HG03280 (cell line): ENCODE measurements around the gene LMAN1L.

ENCODE experiments used
- ATAC-seq: cut with Tn5 transposase; IDR thresholded peaks from one replicate; pipeline ENCODE4 v1.9.1; 2021; ENCODE audit warnings: mild to moderate bottlenecking, moderate library complexity; ENCODE audit not compliant: unreplicated experiment

LMAN1L gene

DNA sequence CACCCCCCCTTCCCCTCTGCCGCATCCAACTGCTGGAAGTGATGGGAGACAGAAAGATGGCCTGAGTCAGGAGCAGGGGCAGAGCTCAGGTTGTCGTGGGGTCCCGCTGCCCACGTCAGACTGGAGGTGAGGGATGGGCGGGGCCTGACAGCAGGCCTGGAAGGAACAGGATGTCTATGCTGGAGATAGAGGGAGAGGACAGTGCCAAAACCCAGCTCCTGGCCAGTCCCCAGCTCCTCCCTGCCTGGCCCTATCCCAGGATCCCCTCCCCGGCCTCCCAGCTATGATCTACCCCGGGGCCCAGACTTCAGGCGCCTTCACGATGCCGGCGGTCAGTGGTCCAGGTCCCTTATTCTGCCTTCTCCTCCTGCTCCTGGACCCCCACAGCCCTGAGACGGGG lies at the start of gene LMAN1L:
LMAN1L (plus strand) TSS at position 303 of the 400 bp plus-strand sequence; CDS start at position 323, 20 bp downstream.
- ATAC-seq, result no peak

DNA sequence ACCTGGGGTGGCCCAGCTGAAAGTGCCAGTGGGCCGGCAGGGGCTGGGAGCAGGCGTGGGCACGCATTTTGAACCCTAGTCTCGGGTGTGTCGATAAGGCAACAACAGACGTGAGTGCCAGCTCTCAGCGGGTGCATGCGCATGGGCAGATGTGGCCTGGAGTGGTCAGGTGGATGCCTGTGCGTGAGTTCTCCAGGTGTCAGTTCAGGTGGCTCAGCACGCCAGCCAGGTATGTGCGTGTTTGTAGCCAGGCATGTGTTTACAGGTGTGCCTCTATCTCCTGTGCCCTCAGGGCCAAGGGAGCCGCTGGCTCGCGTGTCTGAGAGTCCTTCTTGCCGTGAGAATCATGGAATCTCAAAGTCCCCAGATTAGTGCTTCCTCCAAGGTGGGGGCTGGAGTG lies 49.2 kb upstream of the LMAN1L start:
- no peak for ATAC-seq

DNA sequence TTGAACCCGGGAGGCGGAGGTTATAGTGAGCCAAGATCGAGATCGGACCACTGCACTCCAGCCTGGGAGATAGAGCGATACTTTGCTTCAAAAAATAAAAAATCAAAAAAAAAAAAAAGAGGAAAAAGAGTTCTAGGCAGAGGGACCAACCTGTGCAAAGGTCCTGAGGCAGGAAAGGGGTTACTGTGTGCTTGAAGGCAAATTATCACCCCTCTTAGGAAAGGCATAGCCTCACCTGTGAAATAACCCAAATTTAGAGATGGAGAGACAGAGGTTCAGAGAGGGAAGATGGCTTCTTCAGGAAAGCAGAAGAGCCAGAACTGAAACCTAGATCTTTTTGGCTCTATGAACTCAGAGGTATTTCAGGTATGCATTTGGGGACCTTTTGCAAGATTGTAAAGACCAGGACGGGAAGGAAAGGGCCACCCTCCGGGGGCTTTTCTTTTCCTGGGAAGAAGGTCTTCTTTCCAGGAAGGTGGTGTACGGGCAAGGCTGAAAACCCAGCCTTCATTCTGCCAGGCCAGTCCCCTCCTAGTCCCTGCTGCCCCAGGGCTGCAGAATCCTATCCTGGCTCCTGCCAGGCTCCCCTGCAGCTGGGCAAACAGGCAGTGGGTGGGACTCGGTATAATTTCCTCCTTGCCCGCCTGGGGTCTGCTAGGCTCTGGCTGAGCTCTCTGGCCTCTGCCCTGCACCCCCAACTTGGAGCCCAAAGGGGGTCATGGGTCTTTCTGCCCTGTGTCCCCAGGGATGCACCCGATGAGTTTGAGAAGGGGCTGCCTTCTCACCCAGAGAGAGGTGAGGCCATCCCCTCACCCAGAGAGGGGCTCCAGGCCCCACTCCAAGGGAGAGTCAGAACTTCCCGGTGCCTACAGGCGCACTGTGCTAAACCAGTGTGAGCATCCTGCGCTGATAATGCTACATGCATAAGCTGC lies 45.2 kb upstream of the LMAN1L start:
- no peak for ATAC-seq

DNA sequence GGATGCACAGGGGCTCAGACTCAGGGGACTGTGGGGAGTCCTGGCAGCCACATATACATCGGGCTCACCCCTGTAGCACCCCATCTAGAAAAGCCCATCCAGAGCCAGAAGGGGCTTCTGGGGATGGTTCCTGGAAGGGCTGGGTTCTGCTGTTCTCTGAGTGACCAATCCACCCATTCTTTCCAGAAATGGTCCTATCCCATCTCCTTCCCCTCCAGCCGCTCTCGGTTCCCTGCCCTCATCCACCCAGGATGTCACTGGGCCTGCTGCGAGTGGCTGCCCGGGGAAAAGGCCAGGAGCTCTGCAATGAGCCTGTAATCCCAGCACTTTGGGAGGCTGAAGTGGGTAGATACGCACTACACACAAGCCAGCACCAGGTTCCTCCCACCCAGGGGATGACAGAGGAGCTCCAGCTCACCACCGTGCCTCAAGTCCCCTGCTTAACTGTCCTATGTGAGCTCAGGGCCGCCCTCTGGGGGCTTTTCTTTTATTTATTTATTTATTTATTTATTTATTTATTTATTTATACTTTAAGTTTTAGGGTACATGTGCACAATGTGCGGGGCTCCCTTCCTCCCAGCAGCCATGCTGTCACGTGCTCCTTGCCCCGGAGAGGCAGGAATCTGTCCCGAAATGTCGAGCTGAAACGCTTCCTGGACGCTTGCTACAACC lies 44.4 kb upstream of the LMAN1L start:
- no peak for ATAC-seq

DNA sequence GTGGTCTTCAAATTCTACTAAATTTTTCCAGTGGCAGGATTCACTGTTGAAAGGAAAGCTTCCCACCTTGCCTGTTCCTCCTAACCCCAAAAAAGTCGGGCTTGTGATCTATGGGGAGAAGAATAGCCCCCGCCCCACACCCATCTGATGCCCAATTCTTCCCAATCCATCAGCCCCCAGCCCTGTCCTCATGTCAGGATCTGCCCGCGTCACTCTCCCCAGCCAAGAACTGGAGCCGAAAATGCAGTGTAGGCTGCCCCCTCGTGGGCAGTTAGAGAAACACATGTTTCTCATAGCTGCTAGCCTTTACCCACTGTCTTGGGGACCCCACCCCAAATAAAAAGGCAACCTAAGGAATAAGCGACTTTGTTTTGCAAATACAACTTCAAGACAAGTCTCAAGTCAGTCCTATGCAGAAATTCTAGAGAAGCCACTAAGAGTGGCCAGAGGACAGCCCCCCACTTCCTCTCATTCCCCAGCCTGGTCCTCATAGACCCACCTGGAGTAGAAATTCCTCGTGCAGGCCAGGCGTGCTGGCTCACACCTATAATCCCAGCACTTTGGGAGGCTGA lies 43.8 kb upstream of the LMAN1L start:
- no peak for ATAC-seq

DNA sequence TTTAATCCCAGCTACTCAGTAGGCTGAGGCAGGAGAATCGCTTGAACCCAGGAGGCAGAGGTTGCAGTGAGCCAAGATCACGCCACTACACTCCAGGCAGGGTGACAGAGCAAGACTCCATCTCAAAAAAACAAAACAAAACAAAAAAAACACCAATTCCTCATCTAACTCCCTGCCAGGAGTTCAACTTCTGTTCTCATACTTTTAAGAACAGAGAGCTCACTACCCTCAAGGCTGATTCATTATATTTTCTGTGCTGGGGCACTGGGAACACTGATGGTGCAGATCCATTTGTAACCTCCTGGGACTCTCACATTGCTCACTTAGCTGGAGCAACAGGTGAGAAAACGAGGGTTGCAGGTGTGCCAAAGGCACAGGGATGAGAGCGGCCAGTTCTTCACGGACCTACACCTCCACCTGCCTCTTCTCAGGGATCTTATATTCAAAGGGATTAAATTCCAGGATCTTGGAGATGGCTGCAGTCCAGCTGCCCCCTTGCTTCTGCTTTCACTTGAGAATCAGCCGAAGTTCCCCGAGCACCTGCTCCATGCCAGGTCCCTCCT lies 43.1 kb upstream of the LMAN1L start:
- ATAC-seq, result no peak

DNA sequence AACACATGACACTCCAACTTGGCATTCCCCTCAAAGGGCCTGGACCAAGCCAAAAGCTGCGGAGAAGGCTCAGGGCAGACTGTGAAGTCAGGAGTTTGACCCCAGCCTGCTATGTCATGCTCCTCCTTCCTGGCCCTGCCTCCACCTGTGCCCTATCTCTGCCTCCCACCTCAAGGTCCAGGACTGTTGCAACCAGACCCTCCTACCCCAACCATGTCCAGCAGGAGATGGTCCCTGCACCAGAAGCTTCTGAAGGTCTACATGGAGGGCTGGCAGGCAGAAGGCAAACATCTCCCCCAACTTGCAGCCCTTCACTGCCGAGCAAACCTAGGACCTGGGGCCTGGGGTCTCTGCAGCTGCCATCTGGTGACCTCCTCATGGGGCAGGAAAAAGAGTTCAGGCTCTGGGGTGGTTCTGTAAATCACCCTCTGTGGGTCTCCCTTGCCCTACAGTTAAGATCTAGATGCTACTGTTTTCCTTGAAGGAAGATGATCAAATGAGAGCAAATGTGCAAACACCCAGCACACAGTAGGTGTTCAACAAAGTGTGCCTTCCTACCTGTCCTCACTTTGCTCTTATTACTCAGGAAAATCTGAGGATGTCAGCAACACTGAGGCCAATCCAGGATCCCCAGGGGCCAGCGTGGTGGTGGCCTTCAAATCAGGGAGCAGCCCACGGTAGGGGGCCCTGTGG lies 42.3 kb upstream of the LMAN1L start:
- no peak for ATAC-seq

DNA sequence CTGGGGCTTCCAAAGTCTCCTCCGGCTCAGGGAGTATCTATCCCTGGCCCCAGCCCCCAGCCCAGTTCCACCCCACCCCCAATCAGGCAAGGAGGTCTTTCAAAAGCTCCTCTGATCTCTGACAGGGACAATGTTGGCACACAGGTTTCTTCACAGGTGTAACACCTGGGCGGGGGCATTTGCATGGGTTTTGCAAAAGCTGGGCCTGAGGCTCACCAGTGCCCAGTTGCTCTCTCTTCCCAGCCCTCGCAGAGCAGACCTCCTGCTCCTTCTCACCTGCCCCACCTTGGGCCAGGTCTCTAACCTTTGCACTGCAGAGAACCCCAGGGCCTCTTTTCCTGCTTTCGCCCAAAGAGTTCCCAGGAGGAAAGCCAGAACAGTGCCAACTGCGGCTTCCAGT lies 39.3 kb upstream of the LMAN1L start:
- ATAC-seq, result no peak

DNA sequence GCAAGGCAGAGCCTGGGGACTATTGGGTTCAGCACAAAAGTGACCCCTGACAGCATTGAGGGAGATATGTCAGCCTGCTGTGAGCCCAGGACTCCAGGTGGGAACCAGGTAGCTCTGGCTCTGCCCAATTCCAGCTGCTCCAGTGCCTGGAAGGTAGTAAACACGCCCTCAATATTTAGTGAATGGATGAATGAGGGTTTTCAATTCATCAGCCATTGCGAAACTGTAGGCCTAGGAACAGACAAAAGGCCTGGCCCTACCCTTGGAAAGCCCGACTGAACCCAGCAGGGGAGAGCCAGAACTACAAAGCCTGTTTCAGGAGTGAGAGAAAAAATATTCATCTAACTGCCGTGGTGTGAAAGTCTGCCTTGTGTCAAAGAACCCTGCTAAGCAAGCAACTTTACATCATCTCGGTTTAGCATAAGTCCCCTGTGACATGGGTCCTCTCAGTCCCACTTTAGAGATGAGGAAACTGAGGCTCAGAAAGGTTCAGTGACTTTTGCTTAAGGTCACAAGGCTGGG lies 38.8 kb upstream of the LMAN1L start:
- no peak for ATAC-seq

DNA sequence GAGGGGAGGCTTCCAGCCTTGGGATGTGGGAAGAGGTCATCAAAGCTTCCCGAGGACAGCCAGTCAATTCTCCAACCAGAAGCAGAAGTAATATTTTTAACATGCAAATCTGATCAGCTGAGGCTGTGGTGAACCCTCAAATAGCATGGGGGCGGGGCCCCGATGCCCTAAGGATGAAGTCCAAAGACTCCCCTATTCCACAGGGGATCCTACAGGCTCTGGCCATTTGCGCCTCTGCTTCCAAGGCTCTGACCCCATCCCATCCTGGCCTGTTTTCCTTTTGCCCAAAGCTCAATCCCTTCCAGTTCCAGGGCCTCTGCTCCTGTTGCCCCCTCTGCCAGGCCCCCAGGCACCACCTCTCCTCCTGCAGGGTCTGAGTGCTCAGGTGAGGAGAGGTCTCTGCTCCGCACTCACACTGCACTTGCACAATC lies 37.5 kb upstream of the LMAN1L start:
- ATAC-seq, result no peak

DNA sequence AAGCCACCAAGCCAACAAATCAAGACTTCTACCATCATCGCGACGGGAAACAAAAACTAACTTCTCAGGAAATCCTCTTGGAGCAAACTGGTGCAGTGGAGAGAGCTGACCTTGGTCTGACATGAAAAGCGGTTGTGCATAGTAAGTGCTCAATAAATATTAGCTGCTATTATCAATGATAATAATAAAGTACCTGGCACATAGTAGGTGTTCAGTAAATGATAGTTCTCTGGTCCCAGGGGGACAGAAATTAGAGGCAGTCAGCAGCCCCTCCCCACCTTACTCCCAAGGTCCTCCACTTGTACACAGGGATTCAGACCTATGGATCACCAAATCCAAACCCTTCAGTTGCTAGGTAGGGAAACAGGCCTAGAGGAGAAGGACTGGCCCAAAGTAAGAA lies 36.7 kb upstream of the LMAN1L start:
- no peak for ATAC-seq

DNA sequence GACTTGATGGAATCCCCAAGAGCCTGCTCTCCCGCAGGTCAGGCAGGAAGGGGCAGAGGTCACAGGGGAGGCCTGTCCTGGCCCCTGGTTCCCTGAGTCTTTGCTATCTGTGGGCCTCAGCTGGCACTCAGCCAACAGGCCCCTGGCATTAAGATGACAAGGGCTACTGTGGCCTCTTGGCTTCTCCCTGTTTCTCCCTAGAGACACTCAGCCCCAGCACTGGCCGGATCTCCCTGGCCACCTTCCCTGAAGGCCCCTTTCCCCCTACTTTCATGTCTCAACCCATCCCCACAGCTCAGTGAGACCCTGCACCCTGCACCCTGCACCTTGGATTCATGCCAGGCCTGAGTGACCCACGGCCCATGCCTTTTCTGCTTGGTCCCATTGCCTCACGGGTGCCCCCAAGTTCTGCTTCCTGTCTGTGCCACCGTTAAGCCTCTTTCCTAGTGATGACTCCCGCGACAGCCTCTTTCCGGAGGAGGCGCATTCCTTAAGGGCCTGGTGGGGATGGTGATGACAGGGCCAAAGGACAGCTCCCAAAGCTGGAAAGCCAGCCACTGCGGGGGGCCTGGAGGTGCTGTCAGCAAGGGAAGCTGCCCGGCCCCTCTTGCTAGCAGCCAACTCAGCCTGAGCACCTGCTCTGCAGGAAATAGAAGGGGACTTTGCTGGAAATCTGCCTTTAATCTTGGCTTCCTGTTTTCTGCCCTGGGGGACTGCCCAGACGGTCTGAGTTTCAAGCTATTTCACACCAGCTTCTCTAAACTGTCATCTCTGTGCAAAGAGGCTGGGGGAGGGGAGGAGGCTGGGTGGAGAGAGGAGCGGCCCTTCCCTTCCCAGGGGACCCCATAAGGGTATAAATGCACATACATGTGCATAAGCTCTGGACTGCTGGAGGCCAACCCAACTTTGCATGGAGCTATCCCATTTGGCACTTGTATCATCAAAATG lies 35.5 kb upstream of the LMAN1L start:
- ATAC-seq, result peak; percentile 32

DNA sequence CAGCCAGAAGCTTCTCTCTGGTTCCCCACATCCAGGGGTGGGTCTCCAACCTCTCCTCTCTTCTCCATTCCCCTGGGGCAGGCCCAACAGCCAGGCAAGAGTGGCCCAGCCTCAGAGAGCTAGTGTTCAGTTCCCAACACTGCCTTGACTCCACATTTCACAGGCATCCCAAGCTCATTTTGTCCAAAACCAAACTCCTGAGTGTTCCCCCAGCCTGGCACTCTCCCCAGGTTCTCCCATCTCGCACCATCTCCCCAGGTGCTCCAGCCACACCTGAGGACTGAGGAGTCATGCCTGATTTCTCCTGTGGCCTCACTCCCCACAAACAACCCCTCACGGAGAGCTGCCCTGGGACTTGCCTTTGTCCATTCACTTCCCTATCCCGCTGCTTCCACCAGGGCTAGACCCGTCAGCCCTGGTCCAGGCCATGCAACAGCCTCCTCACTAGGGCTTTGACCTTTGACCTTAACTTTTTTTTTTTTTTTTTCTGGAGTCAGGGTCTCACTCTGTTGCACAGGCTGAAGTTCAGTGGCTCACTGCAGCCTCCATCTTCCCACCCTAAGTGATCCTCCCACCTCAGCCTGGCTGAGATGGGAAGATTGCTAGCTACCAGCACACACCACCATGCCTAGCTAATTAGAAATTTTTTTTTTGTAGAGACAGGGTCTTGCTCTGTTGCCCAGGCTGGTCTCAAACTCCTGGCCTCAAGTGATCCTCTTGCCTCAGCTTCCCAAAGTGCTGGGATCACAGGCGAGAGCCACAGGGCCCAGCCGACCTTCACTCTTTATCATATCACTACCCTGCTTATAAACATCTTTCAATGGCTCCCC lies 34.7 kb upstream of the LMAN1L start:
- ATAC-seq, result no peak

DNA sequence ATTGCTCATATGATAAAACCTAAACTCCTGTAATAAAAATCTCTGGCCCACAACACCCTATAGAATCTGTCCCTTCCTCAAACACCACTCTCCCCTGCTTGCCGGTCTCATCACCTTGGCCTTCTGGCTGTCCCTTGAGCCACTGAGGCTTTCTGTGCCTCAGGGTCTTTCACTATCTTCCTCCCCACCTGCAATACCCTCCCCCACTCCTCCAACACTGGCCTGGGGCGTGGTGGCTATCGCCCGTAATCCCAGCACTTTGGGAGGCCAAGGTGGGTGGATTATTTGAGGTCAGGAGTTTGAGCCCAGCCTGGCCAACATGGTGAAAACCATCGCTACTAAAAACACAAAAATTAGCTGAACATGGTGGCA lies 34.0 kb upstream of the LMAN1L start:
- ATAC-seq, result no peak

DNA sequence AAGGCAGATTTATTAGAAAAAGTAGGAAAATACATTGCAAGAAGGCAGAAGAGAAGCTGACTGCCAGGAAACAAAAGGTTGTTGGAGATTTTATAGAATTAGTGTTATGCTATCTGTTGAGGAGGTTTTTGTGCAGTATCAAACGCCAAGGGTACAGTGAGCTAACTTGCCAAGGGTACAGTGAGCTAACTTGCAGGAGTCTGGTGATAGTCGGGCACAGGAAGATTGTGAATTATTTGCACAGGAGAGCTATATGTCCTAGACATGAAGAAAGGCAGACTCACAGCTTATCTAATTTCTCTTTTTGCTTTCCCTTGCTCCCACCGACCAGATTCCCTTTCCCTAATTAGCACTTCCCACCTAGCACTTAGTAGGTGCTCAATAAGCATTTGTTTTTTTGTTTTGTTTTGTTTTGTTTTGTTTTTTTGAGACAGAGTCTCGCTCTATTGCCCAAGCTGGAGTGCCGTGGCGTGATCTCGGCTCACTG lies 33.4 kb upstream of the LMAN1L start:
- ATAC-seq, result no peak

DNA sequence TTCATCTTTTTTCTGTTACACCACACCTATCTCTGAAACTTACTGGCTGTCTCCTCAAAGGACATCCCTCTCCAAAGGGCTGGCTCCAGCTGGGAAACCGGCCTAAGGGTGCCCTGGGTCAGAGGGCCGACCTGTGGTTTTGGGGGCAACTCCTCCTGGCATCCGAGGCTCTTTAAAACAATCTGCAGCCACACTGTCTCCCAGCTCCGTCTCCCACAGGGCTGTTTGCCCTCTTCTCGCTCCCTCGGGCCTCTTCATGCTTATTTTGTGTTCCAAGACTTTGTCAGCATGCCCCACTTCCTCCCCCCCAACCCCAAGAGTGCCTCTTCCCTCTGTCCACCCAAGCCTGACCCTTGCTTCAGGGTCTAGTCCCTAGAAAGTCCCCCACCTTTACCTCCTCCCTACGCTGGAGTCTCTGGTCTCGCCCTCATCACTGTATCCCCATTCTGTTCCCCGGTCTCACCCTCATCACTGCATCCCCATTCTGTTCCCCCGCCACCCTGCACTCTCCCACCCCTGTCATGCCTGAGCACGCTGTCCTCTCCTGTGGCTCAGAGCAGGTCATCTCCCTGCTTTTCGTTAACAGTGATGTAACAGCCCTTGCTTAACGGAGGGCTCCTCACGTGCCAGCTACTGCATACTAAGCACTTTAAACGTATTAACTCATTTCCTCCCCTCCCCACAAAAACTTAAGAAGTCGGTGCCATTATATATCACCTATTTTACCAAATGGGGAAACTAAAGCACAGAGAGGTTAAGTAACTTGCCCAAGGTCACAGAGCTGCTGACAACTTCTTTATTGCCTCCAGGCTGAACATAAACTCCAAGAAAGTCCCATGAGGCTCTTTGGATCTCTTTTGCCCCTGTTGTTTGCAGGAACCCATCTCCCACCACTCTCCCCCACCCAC lies 31.9 kb upstream of the LMAN1L start:
- ATAC-seq, result no peak

DNA sequence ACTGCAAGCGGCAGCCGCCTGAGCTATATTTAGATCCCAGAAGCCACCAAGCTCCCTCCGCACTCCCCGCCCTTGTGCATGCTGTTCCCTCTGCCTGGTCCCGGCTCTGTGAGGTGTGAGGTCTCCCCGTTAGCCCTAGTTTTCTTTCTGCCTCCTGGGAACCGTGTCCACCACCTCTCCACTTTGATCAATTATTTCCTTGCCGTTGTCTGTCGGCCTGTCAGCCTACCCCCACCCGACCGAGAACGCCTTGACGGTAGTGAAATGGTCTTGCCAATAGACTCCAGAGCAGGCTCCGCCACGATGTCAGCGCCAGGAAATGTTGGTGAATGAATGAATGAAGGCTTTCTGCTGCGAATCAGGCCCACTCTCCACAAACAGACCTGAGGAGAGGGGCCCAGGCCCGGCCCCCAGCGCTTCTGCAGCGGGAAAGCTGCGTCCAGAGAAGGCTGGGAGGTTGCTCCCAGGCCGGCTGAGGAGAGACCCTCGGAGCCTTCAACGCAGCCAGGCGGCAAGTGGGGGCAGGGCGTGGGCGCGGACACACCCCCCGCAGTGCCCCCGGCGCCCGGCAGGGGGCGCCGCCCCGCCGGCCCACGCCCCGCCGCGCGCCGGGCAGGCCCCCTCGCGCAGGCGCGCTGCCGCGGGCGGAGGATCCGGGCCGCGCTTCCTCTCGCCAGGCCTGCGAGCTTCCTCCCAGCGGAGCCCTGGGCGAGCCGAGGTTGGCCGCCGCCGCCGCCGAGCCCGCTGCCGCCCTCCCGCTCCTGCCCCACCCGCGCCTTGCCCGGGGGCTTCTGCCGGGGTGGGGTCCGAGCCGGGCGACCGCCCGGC lies 31.0 kb upstream of the LMAN1L start, which contains the start of gene CSK:
CSK (plus strand) TSS at position 650 of the 828 bp plus-strand sequence. CDS start 16,218 bp downstream, outside the sequence.
- ATAC-seq, result peak; percentile 50
